H9 (cell line): Measurements from ENCODE around the gene PRKCB. TPM values are rescaled to one million over a fixed set of nuclear protein-coding genes. Genes with fewer than 3 reads are reported as not detected.

Source experiments
- DNase-seq: peaks from one replicate; pipeline ENCODE4 v3.0.0-alpha.2; 2017
- H2AFZ ChIP-seq: one replicate; pipeline ENCODE4 v1.6.1; 2013; ENCODE audit warnings: mild to moderate bottlenecking, low read length, control low read depth, moderate library complexity
- H2AK5ac ChIP-seq: 2 replicates; pipeline ENCODE4 v1.6.1; 2013; ENCODE audit warnings: low read length, control low read depth, mixed read lengths; ENCODE audit not compliant: insufficient read length
- H2BK120ac ChIP-seq: one replicate; pipeline ENCODE4 v1.6.1; 2013; ENCODE audit warnings: low read depth, mild to moderate bottlenecking, low read length, control low read depth, inconsistent platforms; ENCODE audit not compliant: poor library complexity, severe bottlenecking
- H2BK12ac ChIP-seq: 2 replicates; pipeline ENCODE4 v1.6.1; 2013; ENCODE audit warnings: low read length, control low read depth, mixed read lengths, low read depth; ENCODE audit not compliant: insufficient read length
- H2BK15ac ChIP-seq: 2 replicates; pipeline ENCODE4 v1.6.1; 2013; ENCODE audit warnings: low read depth, low read length, control low read depth
- H2BK20ac ChIP-seq: one replicate; pipeline ENCODE4 v1.6.1; 2013; ENCODE audit warnings: low read depth, mild to moderate bottlenecking, low read length, control low read depth, inconsistent platforms; ENCODE audit not compliant: poor library complexity, severe bottlenecking
- H2BK5ac ChIP-seq: 2 replicates; pipeline ENCODE4 v1.6.1; 2013; ENCODE audit warnings: low read length, control low read depth, mixed read lengths; ENCODE audit not compliant: insufficient read length
- H3K14ac ChIP-seq: 2 replicates; pipeline ENCODE4 v1.6.1; 2013; ENCODE audit warnings: low read length, control low read depth; ENCODE audit not compliant: insufficient read depth
- H3K18ac ChIP-seq: 2 replicates; pipeline ENCODE4 v1.6.1; 2013; ENCODE audit warnings: low read depth, mild to moderate bottlenecking, mixed read lengths, low read length, control low read depth; ENCODE audit not compliant: insufficient read length
- H3K23ac ChIP-seq: 2 replicates; pipeline ENCODE4 v1.6.1; 2013; ENCODE audit warnings: low read length, control low read depth, mixed read lengths, low read depth; ENCODE audit not compliant: insufficient read length
- H3K23me2 ChIP-seq: 2 replicates; pipeline ENCODE4 v1.6.1; 2013; ENCODE audit warnings: low read depth, mild to moderate bottlenecking, mixed read lengths, low read length, control low read depth; ENCODE audit not compliant: insufficient read length, poor library complexity, severe bottlenecking
- H3K27ac ChIP-seq: 2 replicates; pipeline ENCODE4 v1.5.1; 2013; ENCODE audit warnings: low read length, control low read depth, mixed read lengths, low read depth; ENCODE audit not compliant: insufficient read length
- H3K27me3 ChIP-seq: 2 replicates; pipeline ENCODE4 v1.6.1; 2013; ENCODE audit warnings: low read length, control low read depth, inconsistent platforms; ENCODE audit not compliant: insufficient read depth
- H3K4ac ChIP-seq: 2 replicates; pipeline ENCODE4 v1.6.1; 2013; ENCODE audit warnings: low read depth, mild to moderate bottlenecking, control low read depth, inconsistent platforms, low read length, moderate library complexity
- H3K4me1 ChIP-seq: 2 replicates; pipeline ENCODE4 v1.6.1; 2013; ENCODE audit warnings: low read length, control low read depth, inconsistent platforms; ENCODE audit not compliant: insufficient read depth
- H3K4me2 ChIP-seq: 2 replicates; pipeline ENCODE4 v1.6.1; 2013; ENCODE audit warnings: low read length, control low read depth, mixed read lengths; ENCODE audit not compliant: insufficient read length, insufficient read depth
- H3K56ac ChIP-seq: 2 replicates; pipeline ENCODE4 v1.6.1; 2013; ENCODE audit warnings: low read depth, mild to moderate bottlenecking, mixed read lengths, low read length, control low read depth; ENCODE audit not compliant: insufficient read length
- H3K79me1 ChIP-seq: 2 replicates; pipeline ENCODE4 v1.6.1; 2013; ENCODE audit warnings: low read depth, mild to moderate bottlenecking, moderate library complexity, low read length, control low read depth, inconsistent platforms; ENCODE audit not compliant: insufficient read depth, poor library complexity, severe bottlenecking
- H3K79me2 ChIP-seq: 2 replicates; pipeline ENCODE4 v1.6.1; 2013; ENCODE audit warnings: low read length, control low read depth, inconsistent platforms; ENCODE audit not compliant: insufficient read depth
- H3K9ac ChIP-seq: 2 replicates; pipeline ENCODE4 v1.6.1; 2013; ENCODE audit warnings: low read length, control low read depth, mixed read lengths; ENCODE audit not compliant: insufficient read length; ENCODE audit errors: extremely low read depth
- H3K9me3 ChIP-seq: one replicate; pipeline ENCODE4 v1.6.1; 2013; ENCODE audit warnings: low read depth, low read length, inconsistent platforms; ENCODE audit not compliant: control insufficient read depth
- H3T11ph ChIP-seq: one replicate; pipeline ENCODE4 v1.6.1; 2013; ENCODE audit warnings: mild to moderate bottlenecking, low read length, control low read depth, inconsistent platforms
- H4K20me1 ChIP-seq: one replicate; pipeline ENCODE4 v1.6.1; 2013; ENCODE audit not compliant: control insufficient read depth, insufficient read length, insufficient read depth
- H4K5ac ChIP-seq: 2 replicates; pipeline ENCODE4 v1.6.1; 2013; ENCODE audit warnings: low read depth, mild to moderate bottlenecking, mixed read lengths, low read length, control low read depth; ENCODE audit not compliant: insufficient read length
- H4K8ac ChIP-seq: replicated peaks from 2 replicates; pipeline ENCODE4 v1.6.1; 2013; ENCODE audit warnings: low read length, control low read depth, mixed read lengths, low read depth; ENCODE audit not compliant: insufficient read length
- H4K91ac ChIP-seq: 2 replicates; pipeline ENCODE4 v1.6.1; 2013; ENCODE audit warnings: low read depth, mild to moderate bottlenecking, moderate library complexity, mixed read lengths, low read length, control low read depth; ENCODE audit not compliant: insufficient read length
- H3K27ac Mint-ChIP-seq, 3 experiments: 2 replicates in 2 of 3; 3 replicates in 1 of 3; pipeline ENCODE4 v1.8.0; 2020 to 2021; ENCODE audit warnings: mixed read lengths in 3 of 3, mild to moderate bottlenecking in 1 of 3, moderate library complexity in 1 of 3
- H3K27me3 Mint-ChIP-seq: 2 replicates; pipeline ENCODE4 v1.8.0; 2021; ENCODE audit warnings: low read depth, mild to moderate bottlenecking, moderate library complexity, mixed read lengths
- H3K36me3 Mint-ChIP-seq, 3 experiments: 2 replicates in 2 of 3; 3 replicates in 1 of 3; pipeline ENCODE4 v1.8.0; 2020 to 2021; ENCODE audit warnings: low read depth in 3 of 3, mixed read lengths in 3 of 3; ENCODE audit not compliant: insufficient read depth in 1 of 3
- H3K4me1 Mint-ChIP-seq, 2 experiments: 2 replicates each; pipeline ENCODE4 v1.8.0; 2020; ENCODE audit warnings: mixed read lengths in 2 of 2
- H3K4me3 Mint-ChIP-seq, 2 experiments: 2 replicates in 1 of 2; 3 replicates in 1 of 2; pipeline ENCODE4 v1.8.0; 2020 to 2021; ENCODE audit warnings: mild to moderate bottlenecking in 2 of 2, mixed read lengths in 2 of 2, moderate library complexity in 1 of 2
- H3K9me3 Mint-ChIP-seq, 2 experiments: 2 replicates in 1 of 2; 3 replicates in 1 of 2; pipeline ENCODE4 v1.8.0; 2020; ENCODE audit warnings: mild to moderate bottlenecking in 2 of 2, mixed read lengths in 2 of 2, moderate library complexity in 1 of 2
- CTCF ChIP-seq: fragments of 200-600 bp; sonication (generic); conservative IDR thresholded peaks from 3 replicates; pipeline ENCODE4 v1.8.0; 2021; ENCODE audit warnings: antibody characterized with exemption, mild to moderate bottlenecking
- WGBS: extraction: QIAGEN DNeasy Blood & Tissue Kit; methylation state at CpG from one replicate; pipeline ENCODE4 v1.1.7; 2013; ENCODE audit warnings: missing lambda C conversion rate, low lambda C conversion rate, mixed read lengths; ENCODE audit not compliant: insufficient read length; ENCODE audit errors: extremely low coverage; 5-methylcytosine and 5-hydroxymethylcytosine counted together
- total RNA-seq: library from RNA; stranded (reverse); gene quantifications from 2 replicates; pipeline ENCODE4 v1.2.1, GENCODE V29; 2021

The PRKCB gene
- total RNA-seq, 1 experiment from 2014 or later, result 7.0 TPM

DNA sequence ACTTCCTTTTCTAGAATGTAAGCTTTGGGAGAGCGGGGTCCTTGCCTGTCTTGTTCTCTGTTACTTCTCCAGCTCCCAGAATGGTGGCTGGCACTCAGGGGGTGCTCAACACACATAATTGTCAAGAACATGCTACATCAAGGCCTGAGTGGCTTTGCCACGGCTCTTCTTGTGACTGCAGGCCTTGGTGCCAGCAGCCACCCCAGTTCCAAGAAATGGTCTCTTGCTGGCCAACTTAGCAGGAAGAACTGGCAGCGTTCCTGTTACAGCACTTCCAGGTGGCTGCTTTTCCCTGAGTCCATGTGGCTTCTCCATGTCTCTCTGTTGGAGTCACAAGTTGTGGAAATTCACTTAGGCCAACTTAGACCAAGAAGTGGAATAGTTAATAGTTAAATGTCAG is 36.1 kb downstream of the PRKCB start:
- H2BK12ac ChIP-seq, result no peak overlapping the region
- no peak for DNase-seq
- H3K9me3 ChIP-seq, result no peaks in the 10 kb centered on the region
- H3K14ac ChIP-seq, result no peak overlapping the region
- H3K23me2 ChIP-seq, result no peaks in the 10 kb centered on the region
- no peak overlapping the region for H2BK15ac ChIP-seq
- H4K20me1 ChIP-seq, result no peaks in the 10 kb centered on the region
- peaks cover 4% of the 10 kb centered on the region for H3K4me1 ChIP-seq
- no peak overlapping the region for H4K5ac ChIP-seq
- no peak overlapping the region for H2BK5ac ChIP-seq
- H3K23ac ChIP-seq, result no peak overlapping the region
- H3K9ac ChIP-seq, result no peak overlapping the region
- H3K79me1 ChIP-seq, result no peaks in the 10 kb centered on the region
- peaks cover 66% of the 10 kb centered on the region for H3K27me3 Mint-ChIP-seq
- no peak overlapping the region for H2AFZ ChIP-seq
- H3K27ac ChIP-seq, result no peak overlapping the region
- no CpG with 5 or more reads among the region's 3 CpGs for WGBS
- no peak for TF ChIP-seq CTCF
- H3K27ac Mint-ChIP-seq, result no peak overlapping the region
- no peaks in the 10 kb centered on the region for H3K79me2 ChIP-seq
- H3K27me3 ChIP-seq, result peaks cover 7% of the 10 kb centered on the region; the same call in 1 of the 2 replicates
- H3K4me1 Mint-ChIP-seq, result peaks cover 10 to 16% of the 10 kb centered on the region in 2 experiments; a peak in 3 of 4 replicates
- H2AK5ac ChIP-seq, result no peak overlapping the region
- no peak overlapping the region for H2BK20ac ChIP-seq
- H3K36me3 Mint-ChIP-seq, result no peaks in the 10 kb centered on the region; a peak in 1 of 7 replicates
- no peak overlapping the region for H3K18ac ChIP-seq
- no peak overlapping the region for H4K91ac ChIP-seq
- no peaks in the 10 kb centered on the region for H3K9me3 Mint-ChIP-seq
- no peak overlapping the region for H3K56ac ChIP-seq
- no peak overlapping the region for H3T11ph ChIP-seq
- H3K4me3 Mint-ChIP-seq, result no peak overlapping the region
- H4K8ac ChIP-seq, result no peak overlapping the region
- no peak overlapping the region for H3K4ac ChIP-seq
- no peak overlapping the region for H2BK120ac ChIP-seq
- no peak overlapping the region for H3K4me2 ChIP-seq
